ENCODE data around the gene MTHFSD. TPM values are rescaled to one million over a fixed set of nuclear protein-coding genes. Genes with fewer than 3 reads are reported as not detected.

Gene MTHFSD
- total RNA-seq, 1 experiment from 2014 or later, result 4.7 TPM

GRCh38 chr16:86527366-86527765 lies 27.7 kb downstream of the MTHFSD start:
- H3K56ac ChIP-seq (ENCODE audit: insufficient read length, low read depth, low read length), result no peak overlapping the region
- H2BK20ac ChIP-seq (ENCODE audit: low read depth, low read length, poor library complexity, severe bottlenecking), result no peak overlapping the region
- H4K8ac ChIP-seq (replicated peaks; ENCODE audit: insufficient read length, low read depth, low read length), result no peak overlapping the region
- Mint-ChIP-seq H3K4me1 (peaks cover 2 to 12% of the 10 kb centered on the region in 2 experiments; a peak in 3 of 4 replicates), H3K9me3 (peaks cover 0 to 5% of the 10 kb centered on the region in 2 experiments; a peak in 2 of 5 replicates), H3K36me3 (ENCODE audit: insufficient read depth in 1 of 3, low read depth in 3 of 3) (peaks cover 0 to 5% (median 0%) of the 10 kb centered on the region in 3 experiments; a peak in 1 of 7 replicates), H3K27me3 (ENCODE audit: low read depth) (peaks cover 21% of the 10 kb centered on the region), H3K4me3 (no peak overlapping the region), H3K27ac (no peak overlapping the region; a peak in 1 of 7 replicates)
- no peak overlapping the region for H4K5ac ChIP-seq (ENCODE audit: insufficient read length, low read depth, low read length)
- no peak overlapping the region for H3K27ac ChIP-seq (ENCODE audit: insufficient read length, low read depth, low read length)
- no peaks in the 10 kb centered on the region for H3K79me1 ChIP-seq (ENCODE audit: insufficient read depth, low read depth, low read length, poor library complexity, severe bottlenecking)
- H4K20me1 ChIP-seq (ENCODE audit: control insufficient read depth, insufficient read depth, insufficient read length), result no peaks in the 10 kb centered on the region
- no peak overlapping the region for H3K18ac ChIP-seq (ENCODE audit: insufficient read length, low read depth, low read length)
- H2BK120ac ChIP-seq (ENCODE audit: low read depth, low read length, poor library complexity, severe bottlenecking), result no peak overlapping the region
- no peak overlapping the region for H3K4ac ChIP-seq (ENCODE audit: low read depth, low read length)
- H3K14ac ChIP-seq (ENCODE audit: insufficient read depth, low read length), result no peak overlapping the region
- no peaks in the 10 kb centered on the region for H3K4me1 ChIP-seq (ENCODE audit: insufficient read depth, low read length)
- DNase-seq, result no peak
- H4K91ac ChIP-seq (ENCODE audit: insufficient read length, low read depth, low read length), result no peak overlapping the region
- no peak overlapping the region for H3K9ac ChIP-seq (ENCODE audit: extremely low read depth, insufficient read length, low read length)
- H3K23ac ChIP-seq (ENCODE audit: insufficient read length, low read depth, low read length), result no peak overlapping the region
- no peak overlapping the region for H3K4me2 ChIP-seq (ENCODE audit: insufficient read depth, insufficient read length, low read length)
- H2BK12ac ChIP-seq (ENCODE audit: insufficient read length, low read depth, low read length), result no peak overlapping the region
- no peaks in the 10 kb centered on the region for H3K79me2 ChIP-seq (ENCODE audit: insufficient read depth, low read length)
- no peaks in the 10 kb centered on the region for H3K23me2 ChIP-seq (ENCODE audit: insufficient read length, low read depth, low read length, poor library complexity, severe bottlenecking)
- TF ChIP-seq CTCF (conservative IDR thresholded peaks at IDR 0.05), result no peak
- H3T11ph ChIP-seq (ENCODE audit: low read length), result no peak overlapping the region
- H2BK15ac ChIP-seq (ENCODE audit: low read depth, low read length), result no peak overlapping the region
- H3K9me3 ChIP-seq (ENCODE audit: control insufficient read depth, low read depth, low read length), result no peaks in the 10 kb centered on the region
- WGBS (ENCODE audit: extremely low coverage, insufficient read length, low lambda C conversion rate), result no CpG with 5 or more reads among the region's 15 CpGs
- no peak overlapping the region for H2AFZ ChIP-seq (ENCODE audit: low read length)
- no peak overlapping the region for H2BK5ac ChIP-seq (ENCODE audit: insufficient read length, low read length)
- no peaks in the 10 kb centered on the region for H3K27me3 ChIP-seq (ENCODE audit: insufficient read depth, low read length)
- no peak overlapping the region for H2AK5ac ChIP-seq (ENCODE audit: insufficient read length, low read length)
